SK-N-SH (cell line): ENCODE data around the gene KBTBD13. TPM values are rescaled to one million over a fixed set of nuclear protein-coding genes. Genes with fewer than 3 reads are reported as not detected.

Experiments used
- CTCF ChIA-PET: fragments of 300-600, 350-600 bp; formaldehyde crosslinking; extraction: SDS; loops from one replicate; lab custom pipeline; 2021; lab: Yijun Ruan, JAX
- POLR2A ChIA-PET: fragments of 350-600 bp; sonication (Branson Sonifier 250); formaldehyde crosslinking; extraction: SDS; loops from one replicate; lab custom pipeline; 2020; ENCODE audit warnings: antibody characterized with exemption, inconsistent platforms; lab: Yijun Ruan, JAX
- DNase-seq: peaks from one replicate; pipeline ENCODE4 v3.0.0; 2012
- H2AFZ ChIP-seq: fragments of 200-600 bp; sonication (generic); 2 replicates; pipeline ENCODE4 v1.8.1; 2016; ENCODE audit warnings: antibody characterized with exemption, mild to moderate bottlenecking, low read depth
- H3F3A ChIP-seq: fragments of 200-600 bp; sonication (generic); replicated peaks from 2 replicates; pipeline ENCODE3; 2016; ENCODE audit warnings: antibody characterized with exemption, mild to moderate bottlenecking; ENCODE audit not compliant: insufficient read depth
- H3K27ac ChIP-seq, 2 experiments: fragments of 200-500 bp in 1 of 2; fragments of 200-600 bp in 1 of 2; sonication (Bioruptor generic) in 1 of 2; sonication (generic), shearing (Covaris generic) in 1 of 2; 2 replicates each; pipeline versions ENCODE4 v1.5.1 to v1.6.1; 2014 to 2016; ENCODE audit warnings: low read depth in 2 of 2, inconsistent platforms in 1 of 2, low read length in 1 of 2, mild to moderate bottlenecking in 1 of 2, mixed read lengths in 1 of 2
- H3K27me3 ChIP-seq: fragments of 200-600 bp; sonication (generic), shearing (Covaris generic); 2 replicates; pipeline ENCODE4 v1.6.1; 2016; ENCODE audit warnings: mixed run types; ENCODE audit not compliant: insufficient read depth
- H3K36me3 ChIP-seq, 2 experiments: fragments of 200-500 bp in 1 of 2; fragments of 200-600 bp in 1 of 2; sonication (Bioruptor generic) in 1 of 2; sonication (generic) in 1 of 2; replicated peaks in 1 of 2; 2 replicates each; pipeline versions ENCODE3 to v1.5.1; 2014 to 2016; ENCODE audit warnings: low read length in 1 of 2, mild to moderate bottlenecking in 1 of 2; ENCODE audit not compliant: insufficient read depth in 2 of 2, control insufficient read depth in 1 of 2
- H3K4me1 ChIP-seq, 2 experiments: fragments of 200-500 bp in 1 of 2; fragments of 200-600 bp in 1 of 2; sonication (Bioruptor generic) in 1 of 2; sonication (generic), shearing (Covaris generic) in 1 of 2; 2 replicates each; pipeline versions ENCODE4 v1.5.1 to v1.6.1; 2014 to 2016; ENCODE audit warnings: low read depth in 1 of 2, low read length in 1 of 2, mixed run types in 1 of 2; ENCODE audit not compliant: insufficient read depth in 2 of 2, control insufficient read depth in 1 of 2
- H3K4me2 ChIP-seq: fragments of 200-600 bp; sonication (generic), shearing (Covaris generic); 2 replicates; pipeline ENCODE4 v1.6.1; 2017; ENCODE audit warnings: mixed run types
- H3K4me3 ChIP-seq, 2 experiments: fragments of 200-500 bp in 1 of 2; fragments of 200-600 bp in 1 of 2; sonication (Bioruptor generic) in 1 of 2; sonication (generic), shearing (Covaris generic) in 1 of 2; 2 replicates each; pipeline versions ENCODE4 v1.5.1 to v1.8.1; 2014 to 2016; ENCODE audit warnings: low read depth in 2 of 2, inconsistent platforms in 1 of 2, low read length in 1 of 2, mild to moderate bottlenecking in 1 of 2, mixed read lengths in 1 of 2, moderate library complexity in 1 of 2
- H3K79me2 ChIP-seq: fragments of 200-600 bp; sonication (generic); 2 replicates; pipeline ENCODE4 v1.8.1; 2017; ENCODE audit warnings: mild to moderate bottlenecking; ENCODE audit not compliant: insufficient read depth
- H3K9ac ChIP-seq: fragments of 200-600 bp; sonication (generic); 2 replicates; pipeline ENCODE4 v1.6.1; 2017; ENCODE audit warnings: mixed run types
- H3K9me2 ChIP-seq: fragments of 200-600 bp; sonication (generic); 2 replicates; pipeline ENCODE4 v1.6.1; 2017; ENCODE audit warnings: mixed run types
- H3K9me3 ChIP-seq: fragments of 200-600 bp; sonication (generic); 2 replicates; pipeline ENCODE4 v1.6.1; 2017; ENCODE audit warnings: mixed run types, mild to moderate bottlenecking, moderate library complexity
- H4K20me1 ChIP-seq: fragments of 200-600 bp; sonication (generic); 2 replicates; pipeline ENCODE4 v1.6.1; 2017; ENCODE audit warnings: mild to moderate bottlenecking, mixed run types; ENCODE audit not compliant: insufficient read depth
- CHD2 ChIP-seq: fragments of 150-350 bp; IDR thresholded peaks from 2 replicates; pipeline ENCODE4 v1.6.1; 2018; ENCODE audit warnings: low read length; ENCODE audit not compliant: partially characterized antibody
- FOSL2 ChIP-seq: IDR thresholded peaks from 2 replicates; pipeline ENCODE4 v1.4.0; 2012; ENCODE audit warnings: low read depth, mild to moderate bottlenecking, moderate library complexity, borderline replicate concordance
- FOXJ3 ChIP-seq: sonication (generic); formaldehyde crosslinking; IDR thresholded peaks from 2 replicates; pipeline ENCODE4 v1.5.1; 2020; ENCODE audit warnings: mild to moderate bottlenecking, missing genetic modification reagents
- GABPA ChIP-seq: IDR thresholded peaks from 2 replicates; pipeline ENCODE4 v1.4.0; 2012; ENCODE audit warnings: low read depth, mild to moderate bottlenecking
- JUND ChIP-seq: IDR thresholded peaks from 2 replicates; pipeline ENCODE4 v1.4.0; 2012
- MAX ChIP-seq: IDR thresholded peaks from 2 replicates; pipeline ENCODE4 v1.4.0; 2012; ENCODE audit warnings: low read depth
- MXI1 ChIP-seq: IDR thresholded peaks from 2 replicates; pipeline ENCODE4 v1.6.1; 2012; ENCODE audit warnings: mild to moderate bottlenecking, low read depth, low read length, improper control_type of control experiment
- PBX3 ChIP-seq: IDR thresholded peaks from 2 replicates; pipeline ENCODE4; 2012
- POLR2AphosphoS5 ChIP-seq: IDR thresholded peaks from 2 replicates; pipeline ENCODE4 v1.6.1; 2012; ENCODE audit warnings: low read depth, low read length
- RCOR1 ChIP-seq: fragments of 150-350 bp; IDR thresholded peaks from 2 replicates; pipeline ENCODE4 v1.6.1; 2017; ENCODE audit warnings: antibody characterized with exemption, low read length
- RXRA ChIP-seq: IDR thresholded peaks from 2 replicates; pipeline ENCODE4 v1.4.0; 2012; ENCODE audit warnings: low read depth, mild to moderate bottlenecking, borderline replicate concordance
- SMC3 ChIP-seq: IDR thresholded peaks from 2 replicates; pipeline ENCODE4 v1.6.1; 2012; ENCODE audit warnings: low read depth, low read length, improper control_type of control experiment
- TAF1 ChIP-seq: IDR thresholded peaks from 2 replicates; pipeline ENCODE4 v1.6.1; 2012; ENCODE audit warnings: low read depth, mild to moderate bottlenecking, low read length, moderate library complexity, borderline replicate concordance
- TEAD4 ChIP-seq: IDR thresholded peaks from 2 replicates; pipeline ENCODE4 v1.4.0; 2012; ENCODE audit warnings: mild to moderate bottlenecking, borderline replicate concordance; ENCODE audit not compliant: insufficient read depth
- USF1 ChIP-seq: IDR thresholded peaks from 2 replicates; pipeline ENCODE4 v1.4.0; 2012; ENCODE audit warnings: low read depth, borderline replicate concordance
- WGBS: methylation state at CpG from one replicate; pipeline ENCODE4 v1.1.6; 2017; ENCODE audit warnings: low lambda C conversion rate; 5-methylcytosine and 5-hydroxymethylcytosine counted together
- polyA plus RNA-seq, 3 experiments: library from polyadenylated mRNA; depleted of rRNA; stranded (reverse); fragments of >200 nt; gene quantifications; 2 replicates each; pipeline ENCODE4 v1.2.3, GENCODE V29; 2012
- TF ChIP-seq, protein P1 (sequence below): IDR thresholded peaks from 2 replicates; pipeline ENCODE4 v1.4.0; 2012; ENCODE audit warnings: low read depth, borderline replicate concordance

KBTBD13 gene
- polyA plus RNA-seq (2012; rRNA removed) = not detected in 2 replicates
- polyA plus RNA-seq (2012; cell fraction: cytosol; rRNA removed) = not detected in 2 replicates
- polyA plus RNA-seq (2012; cell fraction: nucleus; rRNA removed) = not detected in 2 replicates

- DNase-seq = no peak
- H3K9me2 ChIP-seq = no peaks in the 10 kb centered on the region
- H3K4me3 ChIP-seq = no peak within 1 kb of the TSS
- H2AFZ ChIP-seq = no peak within 1 kb of the TSS
- POLR2A ChIA-PET = no interaction called here
- 96% methylated on average over 45 of the region's 73 CpGs for WGBS
- H3K27ac ChIP-seq = no peak within 1 kb of the TSS
- H3K36me3 ChIP-seq = no peaks in the 10 kb centered on the region
- no peaks in the 10 kb centered on the region for H3K9me3 ChIP-seq
- TF ChIP-seq CHD2 (no peak), TEAD4 (no peak), FOXJ3 (CRISPR knock-in tag) (no peak), USF1 (no peak), SMC3 (no peak), MXI1 (no peak), TAF1 (no peak), GABPA (no peak), RXRA (no peak), JUND (no peak), POLR2AphosphoS5 (no peak), PBX3 (no peak), MAX (no peak), FOSL2 (no peak), RCOR1 (no peak)
- TF ChIP-seq, protein P1, sequence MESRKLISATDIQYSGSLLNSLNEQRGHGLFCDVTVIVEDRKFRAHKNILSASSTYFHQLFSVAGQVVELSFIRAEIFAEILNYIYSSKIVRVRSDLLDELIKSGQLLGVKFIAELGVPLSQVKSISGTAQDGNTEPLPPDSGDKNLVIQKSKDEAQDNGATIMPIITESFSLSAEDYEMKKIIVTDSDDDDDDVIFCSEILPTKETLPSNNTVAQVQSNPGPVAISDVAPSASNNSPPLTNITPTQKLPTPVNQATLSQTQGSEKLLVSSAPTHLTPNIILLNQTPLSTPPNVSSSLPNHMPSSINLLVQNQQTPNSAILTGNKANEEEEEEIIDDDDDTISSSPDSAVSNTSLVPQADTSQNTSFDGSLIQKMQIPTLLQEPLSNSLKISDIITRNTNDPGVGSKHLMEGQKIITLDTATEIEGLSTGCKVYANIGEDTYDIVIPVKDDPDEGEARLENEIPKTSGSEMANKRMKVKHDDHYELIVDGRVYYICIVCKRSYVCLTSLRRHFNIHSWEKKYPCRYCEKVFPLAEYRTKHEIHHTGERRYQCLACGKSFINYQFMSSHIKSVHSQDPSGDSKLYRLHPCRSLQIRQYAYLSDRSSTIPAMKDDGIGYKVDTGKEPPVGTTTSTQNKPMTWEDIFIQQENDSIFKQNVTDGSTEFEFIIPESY = no peak
- TF ChIP-seq, all 33 proteins: peak for 0
- CTCF ChIA-PET = interaction anchor here (0.8 to 4.6 kb wide), 6 partner anchors 8 to 42 kb away, joined by 3 to 39 read pairs (median 7); partner anchors contain the start of gene RASL12
- Histone ChIP-seq H4K20me1 (no peaks in the 10 kb centered on the region), H3K27me3 (0 out of 2 replicates have a peak, but pooled peaks cover 6% of the 10 kb centered on the region), H3K79me2 (no peaks in the 10 kb centered on the region), H3K4me1 (peaks cover 0 to 6% of the 10 kb centered on the region in 2 experiments; a peak in 1 of 4 replicates), H3K9ac (no peak within 1 kb of the TSS), H3F3A (no peaks in the 10 kb centered on the region), H3K4me2 (no peak within 1 kb of the TSS)
Observed at GRCh38 chr15:65076486-65077290, at the start of gene KBTBD13. TSS of gene KBTBD13 (plus strand) at chr15:65076746. CDS start at chr15:65076816, 70 bp downstream.
